HG02840 (cell line): ENCODE measurements around the gene CA12.

Experiments
- ATAC-seq: cut with Tn5 transposase; IDR thresholded peaks from one replicate; pipeline ENCODE4 v1.9.1; 2021; ENCODE audit warnings: mild to moderate bottlenecking, moderate library complexity, moderate number of reproducible peaks; ENCODE audit not compliant: unreplicated experiment, low FRiP score

CA12 gene

DNA sequence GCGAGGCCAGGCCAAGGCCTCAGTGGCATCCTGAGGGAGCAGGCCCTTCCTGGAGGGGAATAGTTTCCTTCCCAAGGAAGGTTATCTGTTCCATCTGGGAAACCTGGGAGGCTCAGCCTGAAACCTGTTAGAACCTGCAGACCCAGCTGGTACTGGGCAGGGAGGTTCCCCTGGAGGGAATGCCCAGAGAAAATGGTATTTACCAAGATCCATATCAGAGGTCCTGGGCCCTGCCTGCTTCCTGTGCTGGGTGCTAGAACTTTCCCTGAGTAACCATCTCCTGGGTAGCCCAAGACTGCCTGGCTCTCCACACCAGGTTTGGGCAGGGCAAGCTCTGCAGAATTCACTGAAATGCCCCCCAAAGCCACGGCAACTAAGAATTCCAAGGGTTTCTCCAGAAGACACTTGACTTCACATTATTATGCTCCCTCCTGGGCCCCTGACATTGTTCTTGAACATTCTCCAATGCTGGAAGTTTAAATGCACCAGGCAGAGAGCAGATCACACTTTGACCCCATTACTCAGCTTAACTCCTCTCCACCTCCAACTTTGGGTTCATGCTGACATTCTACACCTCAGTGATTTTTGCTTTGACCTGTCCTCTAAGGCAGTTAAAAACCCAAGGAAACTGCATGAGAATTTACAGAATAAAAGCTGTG lies 2.0 kb downstream of the CA12 start:
- ATAC-seq = no peak

DNA sequence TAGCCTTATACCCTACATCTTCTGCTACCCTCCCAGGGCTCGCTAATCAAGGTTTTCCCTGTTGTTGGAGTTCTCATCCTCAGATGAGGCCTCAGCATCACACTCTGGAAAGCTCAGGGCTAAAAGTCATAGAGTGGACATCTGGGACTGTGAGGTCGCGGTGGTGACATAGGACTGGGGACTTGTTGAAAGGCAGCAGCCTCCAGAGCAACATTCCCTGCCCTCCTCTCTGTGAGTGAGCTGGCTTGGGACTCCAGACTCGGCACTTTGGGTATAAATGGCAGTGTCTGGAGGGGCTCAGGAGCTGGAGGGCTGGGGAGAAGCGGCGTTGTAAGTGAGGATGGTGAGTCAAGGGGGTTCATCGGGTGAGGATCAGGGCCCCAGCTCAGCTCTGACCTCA lies 2.7 kb downstream of the CA12 start:
- no peak for ATAC-seq

- no peak for ATAC-seq
Measured at GRCh38 chr15:63374686-63375520, 6.7 kb downstream of the CA12 start.

GRCh38 chr15:63373866-63374548 lies 7.6 kb downstream of the CA12 start:
- no peak for ATAC-seq

DNA sequence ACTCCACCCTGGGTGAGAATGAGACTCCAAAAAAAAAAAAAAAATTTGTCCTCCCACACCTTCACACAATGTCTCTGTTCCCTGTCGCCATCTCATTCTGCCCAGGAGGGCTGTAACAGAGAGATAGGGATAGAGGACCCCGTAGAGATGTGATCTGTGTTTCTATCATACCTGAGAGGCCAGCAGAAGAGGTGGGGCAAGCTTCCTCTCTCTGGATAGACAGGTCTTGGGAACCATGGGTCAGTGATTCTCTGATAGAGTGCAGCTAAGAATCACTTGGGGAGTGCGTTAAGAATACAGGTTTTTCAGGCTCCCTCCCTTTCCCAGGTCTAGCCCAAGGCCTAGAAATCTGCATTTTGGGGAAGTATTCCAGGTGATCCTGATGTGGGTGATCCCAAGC lies 8.3 kb downstream of the CA12 start:
- no peak for ATAC-seq

DNA sequence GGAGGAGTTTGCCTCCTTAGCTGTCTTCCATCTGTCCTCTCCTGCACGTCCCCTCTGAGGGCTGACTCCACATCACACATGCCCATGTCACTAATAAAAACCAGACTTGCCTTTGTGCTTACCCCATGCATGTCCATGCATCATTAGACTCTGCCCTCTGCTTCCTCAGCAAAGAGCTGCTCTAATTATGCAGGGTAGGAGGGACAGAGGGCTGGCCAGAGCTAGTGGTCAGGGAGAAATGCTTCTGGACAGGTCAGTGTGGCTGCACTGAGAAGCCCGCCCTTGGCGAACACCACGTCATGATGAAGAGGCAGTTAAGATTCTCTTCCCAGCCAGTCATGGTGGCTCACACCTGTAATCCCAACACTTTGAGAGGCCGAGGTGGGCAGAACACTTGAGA lies 8.9 kb downstream of the CA12 start:
- ATAC-seq = no peak

- no peak for ATAC-seq
Measured at GRCh38 chr15:63372018-63372705, 9.5 kb downstream of the CA12 start.

DNA sequence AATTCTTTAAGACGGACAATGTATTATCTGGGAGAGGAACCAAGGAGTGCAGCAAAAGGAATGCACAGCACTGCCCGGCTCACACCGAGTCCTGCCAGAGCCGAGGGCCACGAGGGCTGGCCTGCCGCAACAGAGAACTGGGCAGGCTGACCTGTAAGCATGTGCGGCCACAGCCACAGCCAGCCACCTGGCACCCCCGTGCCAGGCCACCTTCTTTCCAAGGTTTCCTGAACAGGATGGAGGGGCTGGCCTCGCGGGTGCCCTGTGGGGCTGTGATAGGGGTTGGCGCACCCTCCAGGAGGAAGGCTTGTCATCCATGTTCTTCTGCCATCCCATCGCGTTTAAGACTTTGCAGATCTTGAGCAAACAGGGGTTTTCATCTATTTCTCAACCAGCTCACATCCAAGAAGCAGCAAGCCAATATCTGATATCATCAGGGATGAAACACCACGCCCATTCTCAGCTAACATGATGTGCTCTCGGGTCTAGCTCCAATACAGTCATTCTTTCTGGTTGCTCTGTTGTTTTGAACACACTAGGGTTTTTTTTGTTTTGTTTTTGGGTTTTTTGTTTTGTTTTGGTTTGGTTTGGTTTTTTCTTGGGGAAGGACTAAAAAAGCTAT lies 10.2 kb downstream of the CA12 start:
- no peak for ATAC-seq

GRCh38 chr15:63370764-63371163 lies 10.9 kb downstream of the CA12 start:
- no peak for ATAC-seq

DNA sequence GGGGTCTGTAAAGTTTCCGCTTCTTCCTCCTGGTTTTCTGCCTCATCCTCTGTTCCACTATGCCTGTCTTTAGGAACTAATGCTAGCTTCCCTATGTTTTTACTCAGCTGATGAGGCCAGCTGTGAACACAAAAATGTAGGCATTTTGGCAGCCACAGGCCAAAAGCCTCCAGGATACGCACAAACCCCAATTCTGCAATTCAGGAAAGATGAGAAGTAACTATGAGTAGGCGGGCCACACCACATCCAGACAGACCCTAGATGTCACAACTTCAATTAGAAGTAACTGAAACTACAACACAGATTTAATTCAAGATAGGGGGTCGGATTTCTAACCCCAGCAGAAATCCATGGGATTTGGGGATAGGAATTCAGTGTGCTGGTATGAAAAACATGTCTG lies 11.9 kb downstream of the CA12 start:
- ATAC-seq = no peak

DNA sequence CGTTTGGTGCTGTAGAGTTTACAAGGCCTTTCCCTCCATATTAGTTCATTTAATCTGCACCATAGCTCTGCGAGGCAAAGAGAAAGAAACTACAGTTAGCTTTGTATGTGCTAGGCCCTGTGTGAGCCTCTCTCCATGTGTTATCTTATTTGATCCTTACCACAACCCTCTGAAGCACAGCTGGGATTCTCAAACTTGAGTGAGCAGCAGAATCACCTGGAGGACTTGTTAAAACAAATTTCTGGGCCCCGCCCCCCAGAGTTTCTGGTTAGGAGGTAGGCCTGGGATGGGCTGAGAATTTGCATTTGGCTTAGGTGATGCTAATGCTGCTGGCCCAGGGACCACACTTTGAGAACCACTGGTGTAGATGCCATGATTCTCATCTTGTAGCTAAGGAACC lies 12.3 kb downstream of the CA12 start:
- ATAC-seq = no peak

DNA sequence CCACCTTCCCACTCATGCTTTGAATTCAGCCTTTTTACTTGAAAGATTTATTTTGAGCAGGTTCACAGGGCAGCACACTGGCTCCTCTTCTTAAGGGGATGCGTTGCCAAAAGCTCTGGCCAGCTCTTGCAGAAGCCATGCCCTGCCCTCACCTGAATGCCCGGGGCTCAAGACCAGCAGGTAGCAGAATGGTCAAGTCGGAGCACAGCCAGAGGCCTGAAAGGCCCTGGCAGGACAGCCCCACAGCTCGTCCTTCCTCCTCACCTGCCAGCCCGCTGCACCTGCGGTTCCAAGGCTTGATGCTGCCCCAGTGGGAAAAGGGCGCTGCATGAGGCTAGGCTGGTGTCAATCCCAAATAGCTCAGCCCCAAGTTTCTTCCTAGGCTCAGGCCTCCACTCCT lies 13.1 kb downstream of the CA12 start:
- ATAC-seq = no peak

GRCh38 chr15:63367900-63368299 lies 13.7 kb downstream of the CA12 start:
- ATAC-seq = no peak

DNA sequence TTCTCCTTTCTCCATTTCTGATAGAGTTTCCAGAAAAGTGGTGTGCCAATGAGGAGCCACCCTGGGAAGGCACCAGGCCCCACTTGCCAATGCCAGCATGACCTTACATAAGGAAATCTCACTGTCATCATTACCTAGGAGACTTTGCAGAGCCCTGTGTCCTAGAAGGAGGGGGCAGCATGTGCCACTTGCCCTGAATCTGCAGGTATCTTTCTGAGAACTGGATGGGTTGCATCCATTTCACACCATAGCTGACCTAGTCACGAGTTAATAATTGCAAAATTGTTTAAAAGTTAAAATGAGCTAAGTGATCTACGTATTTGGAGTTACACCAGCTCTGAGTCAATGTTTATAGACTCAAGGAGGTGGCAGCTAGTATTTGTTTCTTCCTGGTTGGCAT lies 14.3 kb downstream of the CA12 start:
- no peak for ATAC-seq

- no peak for ATAC-seq
Measured at GRCh38 chr15:63366451-63366850, 15.2 kb downstream of the CA12 start.

GRCh38 chr15:63365273-63365680 lies 16.4 kb downstream of the CA12 start:
- no peak for ATAC-seq

DNA sequence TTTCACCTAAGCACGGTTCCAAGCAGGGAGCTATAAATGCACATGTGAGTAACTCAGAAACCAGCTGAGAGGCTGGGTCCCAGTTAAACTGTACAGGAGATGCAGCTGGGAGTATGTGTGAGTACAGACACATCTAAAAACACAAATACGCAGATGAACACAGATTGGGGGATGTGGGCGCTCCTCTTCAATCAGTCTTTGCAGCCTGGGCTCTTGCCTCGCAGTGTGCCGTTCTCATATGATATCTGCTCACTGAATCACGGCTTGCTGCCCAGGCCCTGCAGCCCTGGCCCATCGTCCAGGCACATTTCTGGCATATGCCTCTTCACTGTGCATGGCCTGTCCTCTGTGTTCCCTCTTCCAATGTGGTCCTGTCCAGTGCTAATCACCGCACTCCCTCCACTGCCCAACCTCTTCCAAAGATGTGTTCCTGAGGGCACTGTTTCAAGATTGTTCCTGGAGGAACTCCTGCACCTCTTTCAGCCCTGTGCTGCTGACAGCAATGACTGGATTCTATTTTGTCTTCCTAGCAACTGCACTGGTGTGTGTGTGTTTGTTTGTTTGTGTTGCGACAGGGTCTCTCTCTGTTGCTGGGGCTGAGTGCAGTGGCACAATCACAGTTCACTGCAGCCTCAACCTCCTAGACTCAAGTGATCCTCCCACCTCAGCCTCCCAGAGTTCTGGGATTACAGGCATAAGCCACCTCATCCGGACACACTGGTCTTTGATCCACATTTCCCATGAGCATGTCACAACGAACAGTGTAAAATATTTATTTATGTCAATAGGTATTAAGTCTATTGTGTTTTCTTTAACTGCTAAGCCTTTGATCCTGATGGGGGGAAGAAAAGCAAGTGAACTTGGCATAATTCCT lies 17.0 kb downstream of the CA12 start:
- no peak for ATAC-seq

DNA sequence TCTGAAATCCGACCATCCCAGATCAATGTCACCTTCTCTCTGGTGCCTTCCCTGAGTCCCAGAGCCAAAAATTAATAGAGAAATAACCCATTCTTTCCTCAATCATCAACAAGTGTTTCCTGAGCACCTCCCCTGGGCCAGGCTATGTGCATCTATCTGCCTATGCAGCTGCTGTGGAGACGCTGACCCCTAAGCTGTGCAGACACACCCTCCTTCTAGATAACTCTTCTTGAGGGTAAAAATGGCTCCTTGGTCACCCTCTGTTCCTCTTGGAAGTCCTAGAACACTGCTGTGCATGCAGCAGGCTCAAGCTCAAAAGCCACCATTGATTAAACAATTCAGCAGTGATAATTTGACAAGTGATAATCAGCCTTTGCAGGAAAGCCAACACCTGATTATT lies 18.4 kb downstream of the CA12 start:
- no peak for ATAC-seq

GRCh38 chr15:63362885-63363284 lies 18.8 kb downstream of the CA12 start:
- no peak for ATAC-seq

GRCh38 chr15:63362196-63362595 lies 19.4 kb downstream of the CA12 start:
- ATAC-seq = no peak
